ENCODE data around the gene CCDC142. TPM values are rescaled to one million over a fixed set of nuclear protein-coding genes. Genes with fewer than 3 reads are reported as not detected.

The CCDC142 gene
- total RNA-seq, 8 experiments from 2014 or later, result 8.0 to 32.3 (median 12.8) TPM

DNA sequence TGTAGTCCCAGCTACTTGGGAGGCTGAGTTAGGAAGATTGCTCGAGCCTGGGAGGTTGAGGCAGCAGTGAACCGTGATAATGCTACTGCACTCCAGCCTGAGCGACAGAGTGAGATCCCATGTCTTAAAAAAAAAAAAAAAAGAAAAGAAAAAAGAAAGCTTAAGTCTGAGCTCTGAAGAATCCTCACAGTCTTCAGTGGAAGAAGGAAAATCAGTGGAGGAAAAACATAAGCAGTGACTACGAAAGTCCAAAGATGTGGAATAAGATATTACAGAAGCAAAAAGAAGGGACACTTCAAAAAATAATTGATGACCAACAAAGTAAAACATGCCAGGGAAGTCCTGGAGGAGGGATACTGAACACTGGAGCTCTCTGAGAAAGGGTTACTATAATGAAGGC is 27.5 kb upstream of the CCDC142 start:
- Histone ChIP-seq H3K4me3 (no peak overlapping the region), H3K27ac (no peak overlapping the region), H3K4me1 (replicated peaks in 1 of 2) (peaks cover 12 to 13% of the 10 kb centered on the region in 2 donors)
- in situ Hi-C loops (cut with MboI; ENCODE audit: low pct_unique_long_range_greater_than_20kb in 2 of 9, low sequenced_read_pairs in 9 of 9, unreplicated experiment in 9 of 9), result no loop called here
- ATAC-seq (replicated peaks in 6 of 8), result no peak
- 14 to 100% (median 72%) methylated on average over 1 to 4 of the region's 4 CpGs for WGBS, 10 experiments

DNA sequence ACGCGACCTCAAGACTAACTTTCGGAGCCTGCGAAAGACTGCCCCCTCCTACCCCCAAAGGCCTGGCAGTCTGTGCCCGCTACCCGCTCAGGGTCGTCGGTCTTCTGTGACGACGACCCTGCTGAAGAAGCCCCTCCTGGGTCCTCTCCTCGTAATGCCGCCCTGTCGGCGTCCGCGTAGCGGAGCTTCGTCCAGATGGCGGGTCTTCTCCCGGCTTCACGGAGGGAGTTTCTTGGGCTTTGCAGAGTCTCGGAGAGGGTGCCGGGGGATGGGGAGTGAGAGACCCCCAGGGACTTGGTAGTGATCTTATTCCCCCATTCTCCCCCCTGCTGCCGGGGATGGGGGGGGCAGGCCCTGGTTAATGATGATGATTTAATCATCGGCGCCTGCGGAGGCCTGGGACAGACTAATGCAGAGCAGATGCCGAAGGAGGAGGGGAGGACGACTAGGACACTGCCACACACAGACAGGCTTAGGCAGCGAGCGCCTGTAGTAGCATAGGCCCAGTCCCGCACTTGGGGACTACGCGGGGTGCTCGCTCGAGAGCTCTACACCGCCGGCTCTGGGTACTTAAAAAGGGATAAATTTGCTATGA is 25.2 kb upstream of the CCDC142 start:
- H3K4me3 ChIP-seq, result peak overlapping the region; percentile 71 to 92 (median 81)
- H3K27ac ChIP-seq, result peak overlapping the region; percentile 99 to 100
- in situ Hi-C loops (cut with MboI; ENCODE audit: low pct_unique_long_range_greater_than_20kb in 2 of 9, low sequenced_read_pairs in 9 of 9, unreplicated experiment in 9 of 9), result no loop called here
- H3K4me1 ChIP-seq (replicated peaks in 1 of 2), result peaks cover 13 to 16% of the 10 kb centered on the region in 2 donors
- ATAC-seq (replicated peaks in 6 of 8), result peak; percentile 9 to 58 (median 53)
- 0 to 100% (median 8%) methylated on average over 2 to 11 of the region's 38 CpGs; no CpG with 5 or more reads in 1 of the 10 experiments for WGBS, 10 experiments

DNA sequence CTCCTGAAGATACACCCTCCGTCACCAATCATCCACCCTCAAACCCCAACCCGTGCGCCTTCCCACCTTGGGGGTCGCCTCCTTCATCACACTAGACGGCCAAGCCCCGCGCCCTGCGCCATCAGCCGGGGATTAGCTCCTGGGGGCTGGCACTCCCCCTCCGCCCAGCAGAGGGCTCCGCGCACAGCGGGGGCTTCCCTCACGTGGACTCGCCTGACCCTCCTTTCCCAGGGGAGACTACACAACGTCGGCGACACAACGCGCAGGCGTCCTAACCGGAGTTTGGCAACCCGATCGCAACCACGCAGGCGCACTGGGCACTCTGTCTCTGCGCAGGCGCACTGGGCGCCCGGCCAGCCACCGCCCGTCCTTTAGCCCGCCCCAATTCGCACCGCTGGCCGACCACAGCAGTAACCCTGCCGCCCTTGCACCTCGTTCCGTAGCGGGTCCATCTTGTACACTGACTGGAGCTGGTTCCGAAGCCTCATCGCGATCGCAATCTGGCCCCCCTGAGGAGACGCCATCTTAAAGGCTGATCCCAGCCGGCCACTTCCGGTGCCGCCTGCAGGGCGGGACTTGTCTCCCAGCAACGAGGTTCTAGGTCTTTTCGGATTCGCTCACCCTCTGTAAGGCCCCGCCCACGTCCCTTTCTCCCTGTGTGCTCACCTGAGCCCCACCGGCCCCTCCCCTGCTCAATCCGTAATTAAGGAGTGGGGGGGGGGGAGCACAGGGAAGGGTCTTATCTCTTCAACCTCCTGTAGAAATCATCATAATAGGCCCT is 24.5 kb upstream of the CCDC142 start, which contains the start of gene PCGF1:
Gene PCGF1 (minus strand): TSS at position 551 of the 781 bp plus-strand sequence. CDS start 27 bp downstream, at position 524.
- Histone ChIP-seq H3K4me3 (peak within 1 kb of the TSS; percentile 71 to 92 (median 81)), H3K27ac (peak within 1 kb of the TSS; percentile 99 to 100), H3K4me1 (replicated peaks in 1 of 2) (peaks cover 16 to 18% of the 10 kb centered on the region in 2 donors)
- in situ Hi-C loops (cut with MboI; ENCODE audit: low pct_unique_long_range_greater_than_20kb in 2 of 9, low sequenced_read_pairs in 9 of 9, unreplicated experiment in 9 of 9), result no loop called here
- ATAC-seq (replicated peaks in 6 of 8), result peak; percentile 74 to 91 (median 86)
- 0 to 8% (median 0%) methylated on average over 1 to 5 of the region's 56 CpGs; no CpG with 5 or more reads in 3 of the 10 experiments for WGBS, 10 experiments

DNA sequence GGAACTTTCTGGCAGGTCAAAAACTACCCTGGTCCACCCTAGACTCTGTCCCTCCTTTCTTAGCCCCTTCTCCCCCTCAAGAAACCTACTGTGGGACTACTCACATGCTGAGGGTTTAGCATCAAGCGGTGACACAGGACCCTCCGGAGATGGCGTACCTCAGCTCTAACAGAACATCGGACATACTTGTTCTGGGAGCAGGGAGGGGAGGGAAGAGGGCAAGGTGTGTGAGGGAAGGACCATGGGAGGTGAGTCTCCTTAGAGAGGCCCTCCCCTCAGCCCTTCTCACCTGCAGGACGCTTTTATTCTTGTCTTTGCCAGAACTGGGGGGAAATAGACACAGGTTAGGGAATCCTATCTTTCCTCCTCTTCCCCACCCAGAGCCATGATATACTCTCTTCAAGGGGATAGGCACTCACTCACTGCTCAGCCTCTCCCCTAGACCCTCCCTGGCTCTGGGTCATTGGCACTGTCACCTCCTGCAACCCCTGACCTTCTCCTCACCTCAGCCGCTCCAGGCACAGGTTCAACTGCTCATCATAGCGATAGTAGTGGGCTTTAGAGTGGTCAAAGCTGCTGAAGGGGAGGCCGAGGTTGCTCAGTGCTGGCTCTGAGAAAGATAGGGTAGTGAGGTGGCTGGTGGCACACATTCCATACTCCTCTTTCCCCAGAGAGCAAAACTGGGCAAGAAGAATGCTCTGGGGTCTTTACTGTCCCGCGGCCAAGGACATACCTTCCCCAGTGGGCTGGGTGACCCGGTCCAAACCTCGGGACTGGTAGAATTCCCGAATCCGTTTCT is 22.8 kb upstream of the CCDC142 start:
- no peak overlapping the region for H3K27ac ChIP-seq
- no peak overlapping the region for H3K4me3 ChIP-seq
- in situ Hi-C loops (cut with MboI; ENCODE audit: low pct_unique_long_range_greater_than_20kb in 2 of 9, low sequenced_read_pairs in 9 of 9, unreplicated experiment in 9 of 9), result no loop called here
- H3K4me1 ChIP-seq (replicated peaks in 1 of 2), result peaks cover 16 to 21% of the 10 kb centered on the region in 2 donors
- 81 to 100% (median 98%) methylated on average over 1 to 8 of the region's 14 CpGs; no CpG with 5 or more reads in 1 of the 10 experiments for WGBS, 10 experiments
- no peak for ATAC-seq (replicated peaks in 6 of 8)

DNA sequence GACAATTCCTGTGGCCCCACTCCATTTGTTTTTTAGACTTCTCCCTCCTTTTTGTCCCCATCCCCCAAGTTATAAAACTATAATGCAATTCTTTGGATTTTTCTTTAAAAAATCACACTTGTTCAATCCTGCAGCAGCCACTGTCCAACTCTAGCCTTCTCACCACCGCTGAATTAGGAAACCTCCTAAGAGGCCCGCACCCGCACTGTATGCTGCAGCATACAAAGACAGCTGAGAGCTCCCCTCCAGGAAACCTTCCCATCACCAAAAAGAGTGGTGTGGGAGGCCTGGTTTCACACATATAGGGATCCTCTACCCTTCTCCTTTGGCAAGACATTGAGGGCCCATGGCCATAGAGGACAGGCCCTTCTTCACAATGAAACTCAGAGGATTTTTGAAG is 21.8 kb upstream of the CCDC142 start:
- no peak for ATAC-seq (replicated peaks in 6 of 8)
- in situ Hi-C loops (cut with MboI; ENCODE audit: low pct_unique_long_range_greater_than_20kb in 2 of 9, low sequenced_read_pairs in 9 of 9, unreplicated experiment in 9 of 9), result no loop called here
- 50 to 90% (median 88%) methylated on average over 1 to 3 of the region's 3 CpGs; no CpG with 5 or more reads in 4 of the 10 experiments for WGBS, 10 experiments
- Histone ChIP-seq H3K4me1 (replicated peaks in 1 of 2) (peaks cover 16 to 23% of the 10 kb centered on the region in 2 donors), H3K4me3 (no peak overlapping the region), H3K27ac (no peak overlapping the region)

DNA sequence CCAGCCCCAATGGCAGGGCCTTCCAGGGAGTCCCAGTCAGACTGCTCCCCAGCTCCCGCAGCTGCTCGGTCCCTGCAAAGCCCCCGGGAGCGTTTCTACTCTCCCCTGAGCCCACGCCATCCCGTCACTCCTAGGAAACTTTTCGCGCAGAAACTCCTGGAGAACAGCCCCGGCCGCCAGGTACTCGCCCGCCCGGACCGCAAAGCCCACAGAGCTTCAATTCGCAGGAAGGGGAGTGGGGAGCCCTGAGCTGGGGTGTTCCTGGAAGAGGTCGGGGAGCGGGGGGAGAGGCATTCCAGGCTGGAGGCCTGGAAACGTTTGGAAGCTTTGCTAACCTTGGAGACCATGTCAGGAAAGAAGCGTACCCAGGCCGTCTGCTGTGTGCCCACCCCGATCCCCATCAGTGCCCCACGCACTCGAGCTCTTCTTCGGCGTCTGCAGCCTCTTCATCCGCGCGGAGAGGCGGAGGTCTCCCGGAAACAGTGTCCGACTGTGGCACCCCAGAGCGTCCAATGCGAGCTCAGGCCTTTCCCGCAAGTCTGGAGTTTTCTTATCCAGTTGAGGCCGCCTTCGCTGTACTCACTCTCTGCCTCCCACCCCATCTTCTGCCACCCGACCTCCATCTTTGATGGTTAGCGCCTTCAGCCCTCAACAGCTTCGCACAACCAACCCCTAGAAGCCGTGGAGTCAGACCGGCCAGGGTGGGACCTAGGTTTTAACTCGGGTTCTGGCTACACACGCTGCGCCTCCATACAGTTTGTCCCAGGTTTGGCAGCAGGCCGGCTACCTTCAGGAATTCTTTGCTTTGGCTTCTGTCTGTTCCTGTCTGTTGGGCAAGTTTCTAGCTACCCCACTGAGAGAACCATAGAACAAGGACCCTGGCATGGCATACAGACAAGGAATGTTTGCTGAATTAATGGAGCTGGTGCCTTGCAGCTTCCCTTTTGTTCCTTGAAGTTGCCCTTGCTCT is 21.0 kb upstream of the CCDC142 start:
- Histone ChIP-seq H3K4me3 (peak overlapping the region in 3 of 5 donors; percentile 33 to 41 (median 34)), H3K27ac (peak overlapping the region in 1 of 2 donors; percentile 15), H3K4me1 (replicated peaks in 1 of 2) (peaks cover 16 to 29% of the 10 kb centered on the region in 2 donors)
- in situ Hi-C loops (cut with MboI; ENCODE audit: low pct_unique_long_range_greater_than_20kb in 2 of 9, low sequenced_read_pairs in 9 of 9, unreplicated experiment in 9 of 9), result no loop called here
- WGBS, 10 experiments, result 23 to 93% (median 40%) methylated on average over 2 to 8 of the region's 45 CpGs; no CpG with 5 or more reads in 3 of the 10 experiments
- no peak for ATAC-seq (replicated peaks in 6 of 8)

DNA sequence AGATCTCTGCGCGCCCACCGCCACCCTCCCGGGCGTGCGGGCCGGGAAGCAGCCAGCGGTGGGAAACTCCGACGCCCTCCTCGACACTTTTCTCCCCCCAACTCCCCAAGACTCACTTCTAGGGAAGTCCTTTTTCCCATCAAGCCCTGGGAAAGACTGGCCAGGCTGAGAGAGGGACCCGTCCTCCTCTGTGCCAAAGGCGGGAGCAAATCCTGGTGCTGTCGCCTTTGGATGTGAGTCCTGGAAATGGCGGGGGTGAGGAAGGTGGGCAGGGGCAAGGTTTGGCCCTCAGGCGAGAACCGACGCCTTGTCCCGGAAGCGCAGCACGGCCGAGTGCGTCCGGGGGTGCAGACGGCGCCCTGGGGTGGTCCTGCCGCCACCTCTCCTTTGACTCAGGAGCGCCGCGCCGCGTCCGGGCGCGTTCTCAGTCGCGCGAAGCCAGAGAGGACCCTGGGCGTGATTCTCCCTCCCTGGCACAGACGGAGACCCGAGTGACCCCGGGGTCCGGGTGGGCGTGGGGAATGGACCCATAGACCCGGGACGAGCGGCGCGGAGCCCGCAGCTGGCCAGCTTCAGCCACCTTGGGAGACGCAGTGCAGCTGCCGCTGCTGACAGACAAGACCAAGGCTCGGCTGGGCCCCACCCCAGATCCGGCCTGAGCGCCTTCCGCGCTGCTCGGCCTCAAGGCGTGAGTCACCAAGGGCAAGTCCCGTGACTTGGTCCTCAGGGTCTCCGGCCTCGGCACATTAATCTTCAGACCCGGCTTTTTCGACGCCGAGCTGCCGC is 20.1 kb upstream of the CCDC142 start:
- in situ Hi-C loops (cut with MboI; ENCODE audit: low pct_unique_long_range_greater_than_20kb in 2 of 9, low sequenced_read_pairs in 9 of 9, unreplicated experiment in 9 of 9), result no loop called here
- peaks cover 15 to 38% of the 10 kb centered on the region in 2 donors for H3K4me1 ChIP-seq (replicated peaks in 1 of 2)
- H3K4me3 ChIP-seq, result peak overlapping the region in 4 of 5 donors; percentile 3 to 41 (median 34)
- WGBS, 10 experiments, result 0 to 6% (median 3%) methylated on average over 4 to 14 of the region's 67 CpGs; no CpG with 5 or more reads in 5 of the 10 experiments
- H3K27ac ChIP-seq, result peak overlapping the region in 1 of 2 donors; percentile 46
- ATAC-seq (replicated peaks in 6 of 8), result peak; percentile 14 to 56 (median 46)

DNA sequence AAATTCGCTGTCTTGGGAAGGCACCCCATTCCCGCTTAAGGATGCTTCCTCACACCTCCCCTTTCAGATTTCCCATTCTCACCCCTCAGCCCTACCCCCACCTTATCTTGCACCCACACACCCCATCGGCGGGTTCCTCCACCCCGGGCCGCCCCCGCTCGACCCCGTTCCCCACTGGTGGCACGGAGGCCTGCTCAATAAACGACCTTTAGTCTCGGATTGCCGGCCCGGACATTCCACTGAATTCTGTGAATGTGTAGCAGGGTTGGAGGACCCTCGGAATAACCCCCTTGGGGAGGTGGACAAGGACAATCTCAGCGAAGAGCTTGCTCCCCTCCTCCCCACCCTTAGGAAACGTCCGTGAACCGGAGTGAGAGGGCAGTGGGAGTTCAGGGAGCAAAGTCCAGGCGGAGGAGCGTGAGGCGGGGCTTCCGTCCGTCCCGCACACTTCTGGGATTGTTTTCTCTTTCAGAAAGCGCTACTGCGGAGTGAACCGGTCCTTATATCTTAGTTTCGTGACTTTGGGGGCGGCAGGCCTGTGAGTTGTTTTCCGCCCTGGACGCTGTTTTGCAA is 19.4 kb upstream of the CCDC142 start:
- peak overlapping the region in 3 of 5 donors; percentile 33 to 41 (median 34) for H3K4me3 ChIP-seq
- no peak for ATAC-seq (replicated peaks in 6 of 8)
- H3K4me1 ChIP-seq (replicated peaks in 1 of 2), result peaks cover 18 to 41% of the 10 kb centered on the region in 2 donors
- 4 to 100% methylated on average over 2 to 11 of the region's 32 CpGs; no CpG with 5 or more reads in 8 of the 10 experiments for WGBS, 10 experiments
- in situ Hi-C loops (cut with MboI; ENCODE audit: low pct_unique_long_range_greater_than_20kb in 2 of 9, low sequenced_read_pairs in 9 of 9, unreplicated experiment in 9 of 9), result no loop called here
- H3K27ac ChIP-seq, result no peak overlapping the region

DNA sequence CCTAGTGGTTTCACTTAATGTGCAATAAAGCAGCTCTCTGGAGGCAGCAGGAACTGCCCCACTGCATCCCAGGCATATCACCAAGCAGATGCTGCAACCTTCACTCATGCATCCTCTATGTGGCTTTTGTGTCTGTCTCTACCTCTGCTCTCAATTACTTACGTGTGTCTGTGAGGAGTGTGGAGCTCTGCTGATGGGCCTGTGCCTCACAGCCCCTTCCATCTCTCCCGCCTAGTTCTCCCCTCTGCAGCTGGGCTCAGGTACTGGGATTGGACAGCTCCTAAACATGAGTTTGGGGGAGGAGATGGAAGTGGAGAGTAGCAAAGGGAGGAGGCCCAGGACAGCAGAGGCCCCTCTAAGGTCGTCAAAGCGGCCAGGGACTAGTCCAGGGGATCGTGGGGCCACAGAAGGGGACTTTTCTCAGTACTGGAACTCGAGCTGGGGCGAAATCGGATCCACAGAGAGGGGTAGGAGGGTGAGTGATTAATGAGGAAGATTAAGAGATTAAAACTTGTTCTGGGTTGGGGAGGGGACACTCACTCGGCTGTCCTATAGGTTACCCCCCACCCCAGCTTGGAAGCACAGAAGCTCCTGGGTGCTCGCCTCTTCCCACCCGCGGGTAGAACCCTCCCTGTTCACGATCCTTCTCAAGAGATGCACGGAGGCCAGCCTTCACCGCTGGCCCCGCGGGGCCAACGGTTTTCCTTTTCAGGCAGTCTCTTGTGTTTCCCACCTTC is 18.7 kb upstream of the CCDC142 start:
- in situ Hi-C loops (cut with MboI; ENCODE audit: low pct_unique_long_range_greater_than_20kb in 2 of 9, low sequenced_read_pairs in 9 of 9, unreplicated experiment in 9 of 9), result no loop called here
- no peak overlapping the region for H3K4me3 ChIP-seq
- H3K27ac ChIP-seq, result no peak overlapping the region
- H3K4me1 ChIP-seq (replicated peaks in 1 of 2), result peaks cover 15 to 38% of the 10 kb centered on the region in 2 donors
- no peak for ATAC-seq (replicated peaks in 6 of 8)
- WGBS, 10 experiments, result 26 to 100% (median 45%) methylated on average over 2 to 10 of the region's 18 CpGs; no CpG with 5 or more reads in 3 of the 10 experiments

DNA sequence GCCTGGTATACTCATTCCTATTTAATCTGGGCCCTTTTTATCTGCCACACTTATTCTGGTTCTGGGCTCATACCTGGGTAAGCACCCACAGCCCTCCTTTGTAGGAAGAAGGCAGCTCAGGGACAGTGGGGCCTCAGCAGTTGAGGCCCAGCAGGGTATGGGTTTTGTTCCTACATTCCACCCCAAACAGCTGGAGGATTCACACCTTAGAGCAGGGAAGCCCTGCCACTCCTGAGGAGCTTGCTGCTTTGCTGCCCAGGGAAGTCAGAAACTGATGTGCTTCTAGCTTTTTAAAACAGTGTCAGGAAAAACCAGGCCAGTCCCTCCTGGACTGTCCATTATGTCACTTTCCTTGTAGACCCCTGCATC is 17.8 kb upstream of the CCDC142 start:
- no peak for ATAC-seq (replicated peaks in 6 of 8)
- in situ Hi-C loops (cut with MboI; ENCODE audit: low pct_unique_long_range_greater_than_20kb in 2 of 9, low sequenced_read_pairs in 9 of 9, unreplicated experiment in 9 of 9), result no loop called here
- Histone ChIP-seq H3K27ac (no peak overlapping the region), H3K4me1 (replicated peaks in 1 of 2) (peaks cover 9 to 32% of the 10 kb centered on the region in 2 donors), H3K4me3 (no peak overlapping the region)
